H1 (cell line): ENCODE data around the gene CNGA4. TPM values are rescaled to one million over a fixed set of nuclear protein-coding genes. Genes with fewer than 3 reads are reported as not detected.

Experiments used
- CTCF ChIA-PET: fragments of 300-600 bp; sonication (Branson Sonifier 250); formaldehyde crosslinking; loops from one replicate; lab custom pipeline; 2021; ENCODE audit not compliant: partially characterized antibody; lab: Charles Lee
- POLR2A ChIA-PET: fragments of 300-600 bp; sonication (Branson Sonifier 250); formaldehyde crosslinking; loops from one replicate; lab custom pipeline; 2021; ENCODE audit warnings: inconsistent platforms; ENCODE audit not compliant: partially characterized antibody; lab: Charles Lee
- DNase-seq, 2 experiments: peaks; one replicate each; pipeline versions ENCODE4 v3.0.0 to v3.0.0-alpha.2; 2010 to 2022; ENCODE audit warnings: low spot score in 2 of 2, low read depth in 1 of 2, mixed read lengths in 1 of 2
- FAIRE-seq: peaks from 2 replicates; lab custom pipeline; 2011; peaks lifted over from hg19 to GRCh38; lab: Jason Lieb, UNC
- H2AFZ ChIP-seq: 2 replicates; pipeline ENCODE4 v1.8.1; 2012; ENCODE audit warnings: low read length, inconsistent platforms
- H2AK5ac ChIP-seq: 2 replicates; pipeline ENCODE4 v1.6.1; 2013; ENCODE audit warnings: low read depth, low read length
- H2BK120ac ChIP-seq: replicated peaks from 2 replicates; pipeline ENCODE3; 2013; ENCODE audit warnings: low read depth, low read length, inconsistent platforms
- H2BK12ac ChIP-seq: 2 replicates; pipeline ENCODE4 v1.6.1; 2013; ENCODE audit warnings: low read depth, low read length
- H2BK15ac ChIP-seq: 2 replicates; pipeline ENCODE4 v1.6.1; 2013; ENCODE audit warnings: low read length
- H2BK20ac ChIP-seq: 2 replicates; pipeline ENCODE4 v1.6.1; 2013; ENCODE audit warnings: low read length
- H2BK5ac ChIP-seq: 2 replicates; pipeline ENCODE4 v1.6.1; 2013; ENCODE audit warnings: low read depth, low read length
- H3K14ac ChIP-seq: 2 replicates; pipeline ENCODE4 v1.6.1; 2013; ENCODE audit warnings: inconsistent platforms; ENCODE audit not compliant: insufficient read length
- H3K18ac ChIP-seq: 2 replicates; pipeline ENCODE4 v1.6.1; 2013; ENCODE audit warnings: low read length; ENCODE audit errors: extremely low read depth
- H3K23ac ChIP-seq: 2 replicates; pipeline ENCODE4 v1.6.1; 2013; ENCODE audit warnings: inconsistent platforms; ENCODE audit not compliant: insufficient read length
- H3K23me2 ChIP-seq: 2 replicates; pipeline ENCODE4 v1.6.1; 2013; ENCODE audit warnings: low read depth, low read length
- H3K27ac ChIP-seq: 2 replicates; pipeline ENCODE4 v1.6.1; 2011; ENCODE audit warnings: low read depth, low read length, inconsistent platforms
- H3K27me3 ChIP-seq, 4 experiments: replicated peaks in 1 of 4; 1 replicate in 1 of 4; 2 replicates in 3 of 4; pipeline versions ENCODE4 v1.6.1 to v1.8.1; 2011 to 2013; ENCODE audit warnings: low read length in 3 of 4, mild to moderate bottlenecking in 3 of 4, inconsistent platforms in 2 of 4, mixed read lengths in 2 of 4, moderate library complexity in 1 of 4; ENCODE audit not compliant: control insufficient read depth in 3 of 4, insufficient read depth in 3 of 4; ENCODE audit errors: extremely low read depth in 1 of 4
- H3K36me3 ChIP-seq, 4 experiments: 2 replicates each; pipeline versions ENCODE4 v1.6.1 to v1.8.1; 2011 to 2013; ENCODE audit warnings: mild to moderate bottlenecking in 4 of 4, low read length in 3 of 4, moderate library complexity in 2 of 4, control low read depth in 1 of 4, inconsistent platforms in 1 of 4; ENCODE audit not compliant: insufficient read depth in 4 of 4, control insufficient read depth in 2 of 4
- H3K4ac ChIP-seq: replicated peaks from 2 replicates; pipeline ENCODE3; 2013; ENCODE audit warnings: low read length, low read depth, mixed read lengths, inconsistent platforms; ENCODE audit not compliant: insufficient read length
- H3K4me1 ChIP-seq, 4 experiments: replicated peaks in 1 of 4; 1 replicate in 1 of 4; 2 replicates in 3 of 4; pipeline versions ENCODE4 v1.6.1 to v1.8.1; 2011 to 2013; ENCODE audit warnings: low read length in 3 of 4, inconsistent platforms in 2 of 4, mixed read lengths in 1 of 4; ENCODE audit not compliant: insufficient read depth in 4 of 4, control insufficient read depth in 3 of 4
- H3K4me2 ChIP-seq, 2 experiments: 2 replicates each; pipeline versions ENCODE4 v1.6.1 to v1.8.1; 2011 to 2013; ENCODE audit warnings: low read depth in 2 of 2, low read length in 2 of 2, control low read depth in 1 of 2, inconsistent platforms in 1 of 2, mild to moderate bottlenecking in 1 of 2; ENCODE audit not compliant: insufficient read depth in 1 of 2
- H3K4me3 ChIP-seq, 4 experiments: fragments of 200-600, 300-600 bp in 1 of 4; sonication (generic), shearing (Covaris generic), sonication (Bioruptor Twin) in 1 of 4; 2 replicates each; pipeline versions ENCODE4 v1.5.1 to v1.8.1; 2011 to 2016; ENCODE audit warnings: low read length in 4 of 4, low read depth in 3 of 4, control low read depth in 2 of 4, inconsistent platforms in 2 of 4, mild to moderate bottlenecking in 2 of 4, mixed read lengths in 1 of 4, moderate library complexity in 1 of 4; ENCODE audit not compliant: insufficient read depth in 2 of 4; ENCODE audit errors: extremely low read depth in 1 of 4
- H3K56ac ChIP-seq: replicated peaks from 2 replicates; pipeline ENCODE3; 2013; ENCODE audit warnings: low read depth, mild to moderate bottlenecking, mixed read lengths, low read length, inconsistent platforms; ENCODE audit not compliant: insufficient read length
- H3K79me1 ChIP-seq: 2 replicates; pipeline ENCODE4 v1.6.1; 2013; ENCODE audit warnings: low read depth, low read length, control low read depth
- H3K79me2 ChIP-seq, 2 experiments: 2 replicates each; pipeline versions ENCODE4 v1.6.1 to v1.8.1; 2012 to 2013; ENCODE audit warnings: low read length in 2 of 2, mild to moderate bottlenecking in 2 of 2, inconsistent platforms in 1 of 2; ENCODE audit not compliant: insufficient read depth in 2 of 2, control insufficient read depth in 1 of 2
- H3K9ac ChIP-seq, 4 experiments: replicated peaks in 1 of 4; 1 replicate in 1 of 4; 2 replicates in 3 of 4; pipeline versions ENCODE4 v1.6.1 to v1.8.1; 2011 to 2013; ENCODE audit warnings: low read depth in 3 of 4, low read length in 3 of 4, control low read depth in 2 of 4, mild to moderate bottlenecking in 2 of 4, moderate library complexity in 2 of 4, inconsistent platforms in 1 of 4; ENCODE audit errors: extremely low read depth in 1 of 4
- H3K9me3 ChIP-seq, 2 experiments: 2 replicates each; pipeline versions ENCODE4 v1.6.1 to v1.8.1; 2012 to 2013; ENCODE audit warnings: mild to moderate bottlenecking in 2 of 2, moderate library complexity in 2 of 2, control low read depth in 1 of 2, inconsistent platforms in 1 of 2, low read depth in 1 of 2, low read length in 1 of 2, mixed read lengths in 1 of 2; ENCODE audit not compliant: insufficient read depth in 2 of 2
- H4K20me1 ChIP-seq, 2 experiments: replicated peaks in 1 of 2; 2 replicates each; pipeline versions ENCODE3 to v1.8.1; 2011 to 2013; ENCODE audit warnings: inconsistent platforms in 2 of 2, low read length in 2 of 2, mild to moderate bottlenecking in 1 of 2; ENCODE audit not compliant: insufficient read depth in 2 of 2, control insufficient read depth in 1 of 2
- H4K5ac ChIP-seq: 2 replicates; pipeline ENCODE4 v1.6.1; 2013; ENCODE audit warnings: low read length, low read depth, mixed read lengths, inconsistent platforms; ENCODE audit not compliant: insufficient read length
- H4K8ac ChIP-seq: 2 replicates; pipeline ENCODE4 v1.8.0; 2013; ENCODE audit warnings: mild to moderate bottlenecking, moderate library complexity, low read length, inconsistent platforms; ENCODE audit not compliant: insufficient read depth; ENCODE audit errors: extremely low read depth
- H4K91ac ChIP-seq: replicated peaks from 2 replicates; pipeline ENCODE3; 2013; ENCODE audit warnings: low read length, mixed read lengths, inconsistent platforms; ENCODE audit not compliant: insufficient read length
- ATF2 ChIP-seq: IDR thresholded peaks from 2 replicates; pipeline ENCODE4 v1.6.1; 2012; ENCODE audit warnings: low read length, inconsistent platforms
- BACH1 ChIP-seq: IDR thresholded peaks from 2 replicates; pipeline ENCODE4 v1.6.1; 2012; ENCODE audit warnings: low read length, improper control_type of control experiment
- CBX5 ChIP-seq: fragments of 300-800, 300-1000 bp; sonication (generic); IDR thresholded peaks from 2 replicates; pipeline ENCODE4 v1.7.1; 2016; ENCODE audit warnings: antibody characterized with exemption, low read length, low read depth
- CBX8 ChIP-seq: fragments of 300-800, 300-1000 bp; sonication (generic); IDR thresholded peaks from 2 replicates; pipeline ENCODE4 v1.7.1; 2016; ENCODE audit warnings: low read depth, low read length, borderline replicate concordance
- RBBP5 ChIP-seq: IDR thresholded peaks from 2 replicates; pipeline ENCODE4 v1.7.1; 2012; ENCODE audit warnings: low read depth, mild to moderate bottlenecking, inconsistent platforms, low read length, moderate library complexity, borderline replicate concordance
- RNF2 ChIP-seq: fragments of 200-900, 300-1000 bp; sonication (generic); IDR thresholded peaks from 2 replicates; pipeline ENCODE4 v1.7.1; 2016; ENCODE audit warnings: borderline replicate concordance, low read depth, mild to moderate bottlenecking, antibody characterized with exemption, low read length; ENCODE audit not compliant: poor library complexity, severe bottlenecking; ENCODE audit errors: missing control alignments
- RXRA ChIP-seq: IDR thresholded peaks from 2 replicates; pipeline ENCODE4 v1.6.1; 2011; ENCODE audit warnings: low read depth, mild to moderate bottlenecking, low read length, moderate library complexity; ENCODE audit not compliant: insufficient read depth
- SAP30 ChIP-seq: fragments of 300-600 bp; sonication (generic); IDR thresholded peaks from 2 replicates; pipeline ENCODE4 v1.7.1; 2012; ENCODE audit warnings: low read length, moderate library complexity, mild to moderate bottlenecking, inconsistent platforms; ENCODE audit not compliant: insufficient read depth, insufficient replicate concordance
- SIRT6 ChIP-seq: IDR thresholded peaks from one replicate; pipeline ENCODE4 v1.7.1; 2012; ENCODE audit warnings: low read length, inconsistent platforms
- SP1 ChIP-seq: IDR thresholded peaks from 2 replicates; pipeline ENCODE4 v1.6.1; 2011; ENCODE audit warnings: low read depth, low read length
- TCF12 ChIP-seq: IDR thresholded peaks from 2 replicates; pipeline ENCODE4 v1.6.1; 2011; ENCODE audit warnings: low read depth, mild to moderate bottlenecking, low read length
- WGBS, 2 experiments: shearing (Covaris generic) in 1 of 2; methylation state at CpG; one replicate each; pipeline versions ENCODE4 v1.1.6 to v1.1.7; 2013 to 2015; ENCODE audit warnings: low lambda C conversion rate in 2 of 2, mixed read lengths in 2 of 2, inconsistent platforms in 1 of 2, low coverage in 1 of 2, missing lambda C conversion rate in 1 of 2; ENCODE audit not compliant: insufficient replicate concordance in 2 of 2, insufficient coverage in 1 of 2, insufficient read length in 1 of 2; ENCODE audit errors: extremely low coverage in 1 of 2, missing lambda C conversion rate in 1 of 2; 5-methylcytosine and 5-hydroxymethylcytosine counted together
- polyA plus RNA-seq, 7 experiments: library from polyadenylated mRNA; depleted of rRNA in 3 of 7; stranded (reverse) in 5 of 7; unstranded in 2 of 7; fragments of >200 nt in 5 of 7; fragments of 200-250 nt in 2 of 7; gene quantifications; 1 replicate in 5 of 7; 2 replicates in 1 of 7; 4 replicates in 1 of 7; pipeline versions ENCODE4 v1.2.1 to v1.2.3, GENCODE V29; 2011 to 2013; ENCODE audit warnings: missing spikeins in 2 of 7, mixed read lengths in 2 of 7
- total RNA-seq: library from RNA; stranded (reverse); fragmentation: NEBNext Ultra II Directional; extraction: Animal tissue kit (Norgen Biotek cat#: 25700); gene quantifications from 2 replicates; pipeline ENCODE4 v1.2.1, GENCODE V29; 2021
- TF ChIP-seq, protein P1 (sequence below): IDR thresholded peaks from 2 replicates; pipeline ENCODE4 v1.6.1; 2012; ENCODE audit warnings: inconsistent platforms

Gene CNGA4
- total and polyA plus RNA-seq, 2 of the 8 experiments (the other 6 are each of a cell fraction or from before 2014, with no cell fraction given) = 0.29 TPM; not detected in 1

DNA sequence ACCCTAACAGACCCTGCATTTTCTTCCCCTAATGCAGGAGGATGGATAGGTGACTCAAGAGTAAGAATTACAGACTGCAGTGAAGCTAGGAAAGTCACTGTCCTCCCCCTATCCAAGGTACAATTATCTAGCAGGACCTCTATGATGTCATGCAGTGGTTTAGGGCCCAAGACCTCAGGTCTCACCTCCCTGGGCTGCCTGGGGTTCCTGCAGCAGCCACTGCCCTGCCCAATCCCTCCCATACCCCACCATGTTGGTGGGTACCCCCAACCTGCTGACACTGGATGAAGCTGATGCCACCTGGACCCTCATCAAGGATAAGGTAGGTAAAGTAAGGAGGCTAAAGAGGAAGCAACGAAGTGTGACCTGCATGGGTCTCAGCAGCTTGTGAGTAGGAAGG is 33.5 kb upstream of the CNGA4 start, which contains the start of gene C11orf42:
C11orf42 (plus strand) TSS at position 192 of the 400 bp plus-strand sequence; CDS start at position 251, 59 bp downstream.
- no peak within 1 kb of the TSS for H3K18ac ChIP-seq
- H2BK120ac ChIP-seq = no peak within 1 kb of the TSS
- no peak within 1 kb of the TSS for H2BK15ac ChIP-seq
- H3K9me3 ChIP-seq = no peaks in the 10 kb centered on the region
- H2BK5ac ChIP-seq = no peak within 1 kb of the TSS
- no peak within 1 kb of the TSS for H4K5ac ChIP-seq
- H4K8ac ChIP-seq = no peak within 1 kb of the TSS
- ChIA-PET CTCF (interaction anchor here (1.2 to 2.9 kb wide), 3 partner anchors 11 to 65 kb away, joined by 3 to 15 read pairs (median 11); no protein-coding TSS in a partner anchor), POLR2A (no interaction called here)
- H3K27ac ChIP-seq = no peak within 1 kb of the TSS
- H2AFZ ChIP-seq = no peak within 1 kb of the TSS
- no peak within 1 kb of the TSS for H3K23ac ChIP-seq
- H4K91ac ChIP-seq = no peak within 1 kb of the TSS
- H3K4ac ChIP-seq = no peak within 1 kb of the TSS
- no peak within 1 kb of the TSS for H3K4me2 ChIP-seq
- no peak within 1 kb of the TSS for H3K14ac ChIP-seq
- DNase-seq (no peak), FAIRE-seq (no peak)
- H4K20me1 ChIP-seq = no peaks in the 10 kb centered on the region
- H2AK5ac ChIP-seq = no peak within 1 kb of the TSS
- H2BK12ac ChIP-seq = no peak within 1 kb of the TSS
- H3K4me3 ChIP-seq = no peak within 1 kb of the TSS
- peaks cover 0 to 4% (median 1%) of the 10 kb centered on the region in 4 experiments; a peak in 5 of 8 replicates for H3K36me3 ChIP-seq
- no peaks in the 10 kb centered on the region for H3K79me2 ChIP-seq
- 90% methylated on average over 1 of the region's 1 CpG; no CpG with 5 or more reads in 1 of the 2 experiments for WGBS, 2 experiments
- no peaks in the 10 kb centered on the region for H3K23me2 ChIP-seq
- H3K27me3 ChIP-seq = no peaks in the 10 kb centered on the region
- H3K56ac ChIP-seq = no peak within 1 kb of the TSS
- no peaks in the 10 kb centered on the region for H3K79me1 ChIP-seq
- H3K9ac ChIP-seq = no peak within 1 kb of the TSS
- H3K4me1 ChIP-seq = peaks cover 0 to 3% (median 1%) of the 10 kb centered on the region in 4 experiments; a peak in 2 of 7 replicates
- no peak within 1 kb of the TSS for H2BK20ac ChIP-seq
- no peak for TF ChIP-seq RXRA
- no peak for TF ChIP-seq RBBP5
- no peak for TF ChIP-seq RNF2
- TF ChIP-seq, protein P1, sequence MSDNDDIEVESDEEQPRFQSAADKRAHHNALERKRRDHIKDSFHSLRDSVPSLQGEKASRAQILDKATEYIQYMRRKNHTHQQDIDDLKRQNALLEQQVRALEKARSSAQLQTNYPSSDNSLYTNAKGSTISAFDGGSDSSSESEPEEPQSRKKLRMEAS = no peak
- no peak for TF ChIP-seq ATF2
- no peak for TF ChIP-seq SP1
- no peak for TF ChIP-seq CBX5
- no peak for TF ChIP-seq CBX8
- TF ChIP-seq SIRT6 = no peak
- no peak for TF ChIP-seq TCF12
- no peak for TF ChIP-seq SAP30
- TF ChIP-seq BACH1 = no peak
